HepG2 (cell line): ENCODE measurements around the gene FNDC3A. TPM values are rescaled to one million over a fixed set of nuclear protein-coding genes. Genes with fewer than 3 reads are reported as not detected.

Experiments used
- ATAC-seq: fragments of 200-7000 bp; cut with Tn5 transposase; 3 replicates; pipeline ENCODE4 v1.9.1; 2020; ENCODE audit warnings: mild to moderate bottlenecking, moderate library complexity
- BruUV-seq: library from RNA; stranded (reverse); fragments of 400-500 nt; replicated peaks from 2 replicates; lab custom pipeline; 2021; lab: Mats Ljungman, UMichigan
- CTCF ChIA-PET: fragments of 300-600 bp; formaldehyde crosslinking; extraction: SDS; loops from one replicate; lab custom pipeline; 2021; ENCODE audit warnings: low total read pairs, inconsistent platforms, low intra/inter-chr PET ratio; lab: Yijun Ruan, JAX
- POLR2A ChIA-PET: fragments of 350-600 bp; sonication (Branson Sonifier 250); formaldehyde crosslinking; loops from one replicate; lab custom pipeline; 2020; ENCODE audit warnings: antibody characterized with exemption, inconsistent platforms; lab: Yijun Ruan, JAX
- DNase-seq: peaks from one replicate; pipeline ENCODE4 v3.0.0-alpha.2; 2015; ENCODE audit warnings: low spot score
- FAIRE-seq: peaks from 3 replicates; lab custom pipeline; 2011; peaks lifted over from hg19 to GRCh38; lab: Jason Lieb, UNC
- H2AFZ ChIP-seq: one replicate; pipeline ENCODE4 v1.6.1; 2011; ENCODE audit warnings: low read length, inconsistent platforms
- H3K27ac ChIP-seq: fragments of 300-600 bp; 3 replicates; pipeline ENCODE4 v1.8.0; 2011; ENCODE audit warnings: mixed run types, mild to moderate bottlenecking, mixed read lengths, low read length, inconsistent platforms; ENCODE audit not compliant: insufficient read depth; ENCODE audit errors: extremely low read length
- H3K27me3 ChIP-seq, 2 experiments: fragments of 200-600 bp in 1 of 2; 2 replicates in 1 of 2; 3 replicates in 1 of 2; pipeline versions ENCODE4 v1.6.0 to v1.8.0; 2011; ENCODE audit warnings: low read length in 2 of 2, mild to moderate bottlenecking in 2 of 2, moderate library complexity in 2 of 2, inconsistent platforms in 1 of 2; ENCODE audit not compliant: insufficient read depth in 2 of 2, control insufficient read depth in 1 of 2
- H3K36me3 ChIP-seq, 2 experiments: fragments of 200-600 bp in 1 of 2; replicated peaks in 1 of 2; 2 replicates in 1 of 2; 3 replicates in 1 of 2; pipeline versions ENCODE4 v1.5.1 to v1.8.0; 2011; ENCODE audit warnings: low read length in 2 of 2, inconsistent platforms in 1 of 2; ENCODE audit not compliant: insufficient read depth in 2 of 2, control insufficient read depth in 1 of 2
- H3K4me1 ChIP-seq: 2 replicates; pipeline ENCODE4 v1.5.1; 2012; ENCODE audit warnings: low read length, inconsistent platforms; ENCODE audit not compliant: insufficient read depth
- H3K4me2 ChIP-seq: 2 replicates; pipeline ENCODE4 v1.6.0; 2011; ENCODE audit warnings: low read depth, low read length, inconsistent platforms
- H3K4me3 ChIP-seq, 3 experiments: fragments of 200-600 bp in 1 of 3; sonication (generic), shearing (Covaris generic) in 1 of 3; replicated peaks in 1 of 3; 2 replicates each; pipeline ENCODE4 v1.5.1; 2011 to 2016; ENCODE audit warnings: low read length in 3 of 3, inconsistent platforms in 2 of 3, low read depth in 2 of 3, mild to moderate bottlenecking in 2 of 3, control low read depth in 1 of 3, mixed read lengths in 1 of 3; ENCODE audit not compliant: insufficient read depth in 1 of 3
- H3K79me2 ChIP-seq: one replicate; pipeline ENCODE4 v1.6.1; 2011; ENCODE audit warnings: low read length, inconsistent platforms; ENCODE audit not compliant: insufficient read depth
- H3K9ac ChIP-seq: 2 replicates; pipeline ENCODE4 v1.6.0; 2011; ENCODE audit warnings: mild to moderate bottlenecking, low read depth, low read length, inconsistent platforms; ENCODE audit not compliant: insufficient read depth
- H3K9me3 ChIP-seq: 2 replicates; pipeline ENCODE4 v1.5.1; 2012; ENCODE audit warnings: mild to moderate bottlenecking, low read length
- H4K20me1 ChIP-seq: 2 replicates; pipeline ENCODE4 v1.6.0; 2011; ENCODE audit warnings: inconsistent platforms, mild to moderate bottlenecking, low read length, moderate library complexity; ENCODE audit not compliant: insufficient read depth
- ARID4A ChIP-seq: sonication (generic); formaldehyde crosslinking; IDR thresholded peaks from 2 replicates; pipeline ENCODE4 v1.5.0; 2020; ENCODE audit warnings: mild to moderate bottlenecking, missing genetic modification reagents, borderline replicate concordance
- ELF4 ChIP-seq: sonication (generic); formaldehyde crosslinking; IDR thresholded peaks from 2 replicates; pipeline ENCODE4 v1.5.0; 2020; ENCODE audit warnings: missing genetic modification reagents, mild to moderate bottlenecking, moderate library complexity, borderline replicate concordance
- FOXK2 ChIP-seq: fragments of 450-650 bp; IDR thresholded peaks from 2 replicates; pipeline ENCODE4 v1.6.1; 2016
- GLMP ChIP-seq: sonication (generic); formaldehyde crosslinking; IDR thresholded peaks from 2 replicates; pipeline ENCODE4 v1.9.0; 2021; ENCODE audit warnings: missing genetic modification reagents, mild to moderate bottlenecking, borderline replicate concordance
- IRX3 ChIP-seq: sonication (generic); formaldehyde crosslinking; IDR thresholded peaks from 2 replicates; pipeline ENCODE4 v1.8.1; 2023; ENCODE audit warnings: mild to moderate bottlenecking, low read depth, missing genetic modification reagents, borderline replicate concordance
- ZBTB7B ChIP-seq: sonication (generic); formaldehyde crosslinking; IDR thresholded peaks from 2 replicates; pipeline ENCODE4 v1.4.0; 2020; ENCODE audit warnings: missing genetic modification reagents
- ZNF547 ChIP-seq: sonication (generic); formaldehyde crosslinking; IDR thresholded peaks from 2 replicates; pipeline ENCODE4 v1.5.1; 2020; ENCODE audit warnings: mild to moderate bottlenecking, missing genetic modification reagents
- ZNF75D ChIP-seq: sonication (generic); formaldehyde crosslinking; IDR thresholded peaks from 2 replicates; pipeline ENCODE4 v1.8.1; 2023; ENCODE audit warnings: missing genetic modification reagents, mild to moderate bottlenecking, borderline replicate concordance
- ZNF770 ChIP-seq: sonication (generic); formaldehyde crosslinking; IDR thresholded peaks from 2 replicates; pipeline ENCODE4 v1.5.0; 2020; ENCODE audit warnings: mild to moderate bottlenecking, missing genetic modification reagents
- ZNF790 ChIP-seq: sonication (generic); formaldehyde crosslinking; IDR thresholded peaks from 2 replicates; pipeline ENCODE4 v1.8.0; 2022; ENCODE audit warnings: missing genetic modification reagents, mild to moderate bottlenecking, borderline replicate concordance
- WGBS: methylation state at CpG from one replicate; pipeline ENCODE4 v1.1.6; 2017; ENCODE audit warnings: low lambda C conversion rate; 5-methylcytosine and 5-hydroxymethylcytosine counted together
- in situ Hi-C: cut with HindIII; loops from 2 replicates; pipeline ENCODE4 v1.10.0; 2017; ENCODE audit warnings: low pct_unique_long_range_greater_than_20kb; ENCODE audit not compliant: extremely low pct_ligation_motif_present
- intact Hi-C: fragments of 100-400 bp; cut with micrococcal nuclease; formaldehyde crosslinking; loops from one replicate; pipeline ENCODE4 v1.10.0; 2022; ENCODE audit not compliant: unreplicated experiment
- polyA plus RNA-seq, 8 experiments: library from polyadenylated mRNA; depleted of rRNA in 3 of 8; stranded (reverse) in 7 of 8; unstranded in 1 of 8; fragments of >200 nt; fragmentation: Illumina TruSeq in 4 of 8; extraction: Trizol in 4 of 8; gene quantifications; 2 replicates each; pipeline versions ENCODE4 v1.2.1 to v1.2.3, GENCODE V29; 2011 to 2016; ENCODE audit warnings: low read depth in 4 of 8, missing spikeins in 1 of 8, mixed read lengths in 1 of 8; ENCODE audit not compliant: insufficient read depth in 1 of 8
- total RNA-seq, 5 experiments: library from RNA; depleted of rRNA; stranded (reverse); fragments of >200 nt; fragmentation: Illumina TruSeq; extraction: Trizol; gene quantifications; 2 replicates each; pipeline ENCODE4 v1.2.3, GENCODE V29; 2016; ENCODE audit warnings: low read depth in 1 of 5

The FNDC3A gene
- total and polyA plus RNA-seq, 2 of the 13 experiments (the other 11 are each of a cell fraction or from before 2014, with no cell fraction given), result 36.7 to 39.3 TPM

GRCh38 chr13:49253310-49253709, 277.6 kb downstream of the FNDC3A start:
- Histone ChIP-seq H3K4me1 (peaks cover 18% of the 10 kb centered on the region), H3K9me3 (no peaks in the 10 kb centered on the region), H4K20me1 (no peaks in the 10 kb centered on the region), H3K4me3 (no peak overlapping the region), H3K27me3 (no peaks in the 10 kb centered on the region; a peak in 1 of 5 replicates), H3K79me2 (peaks cover 6% of the 10 kb centered on the region), H3K27ac (no peak overlapping the region)
- 95% methylated on average over 1 of the region's 1 CpG for WGBS
- intact Hi-C loops, result no loop called here
- no peak for DNase-seq
- no TSS peak for BruUV-seq
- no peak for ATAC-seq
- no peak for FAIRE-seq
- TF ChIP-seq FOXK2 (no peak), ZBTB7B (CRISPR knock-in tag) (no peak), ZNF790 (CRISPR knock-in tag) (no peak), IRX3 (no peak), ARID4A (no peak), GLMP (CRISPR knock-in tag) (no peak), ZNF547 (CRISPR knock-in tag) (no peak), ZNF770 (CRISPR knock-in tag) (no peak), ELF4 (CRISPR knock-in tag) (no peak), ZNF75D (CRISPR knock-in tag) (no peak)
- TF ChIP-seq, all 625 proteins: peak for 0
- no peak overlapping the region for H3K4me2 ChIP-seq
- peaks cover 5 to 32% of the 10 kb centered on the region in 2 experiments for H3K36me3 ChIP-seq
- ChIA-PET CTCF (no interaction called here), POLR2A (no interaction called here)
- no peak overlapping the region for H3K9ac ChIP-seq
- in situ Hi-C loops, result no loop called here
- no peak overlapping the region for H2AFZ ChIP-seq
